Caco-2 (cell line): Measurements from ENCODE around the gene KIFAP3. TPM values are rescaled to one million over a fixed set of nuclear protein-coding genes. Genes with fewer than 3 reads are reported as not detected.

ENCODE experiments used
- total RNA-seq: library from RNA; stranded (reverse); gene quantifications from 2 replicates; pipeline ENCODE4 v1.2.3, GENCODE V29; 2022

Gene KIFAP3
- total RNA-seq, 1 experiment from 2014 or later = 10.9 TPM

Other genes starting within 250 kb of the KIFAP3 start
- gene SCYL3, start 180.8 kb downstream of the KIFAP3 start, total RNA-seq = 5.9 and 6.7 TPM in 2 replicates
- not detected in 2 replicates for gene NTMT2, start 71.3 kb upstream of the KIFAP3 start, total RNA-seq